GM23338 (cell line): ENCODE results near the gene PDRG1. TPM values are rescaled to one million over a fixed set of nuclear protein-coding genes. Genes with fewer than 3 reads are reported as not detected.
"Not testable (repeated sequence)": the region's sequence is repeated elsewhere in the genome, so short reads cannot be mapped to it uniquely, and the experiment has no call there.

Experiments used
- ATAC-seq: fragments of 200-7000 bp; cut with Tn5 transposase; 3 replicates; pipeline ENCODE4 v1.9.1; 2020
- DNase-seq: peaks from one replicate; pipeline ENCODE4 v3.0.0-alpha.2; 2015; ENCODE audit warnings: low spot score
- H2AFZ ChIP-seq: fragments of 200-600 bp; sonication (generic); 2 replicates; pipeline ENCODE4 v1.8.0; 2016; ENCODE audit warnings: antibody characterized with exemption, mild to moderate bottlenecking, moderate library complexity
- H3F3A ChIP-seq: fragments of 200-600 bp; sonication (generic); replicated peaks from 2 replicates; pipeline ENCODE4 v1.8.0; 2017; ENCODE audit warnings: antibody characterized with exemption, mixed run types, low read depth
- H3K27ac ChIP-seq: fragments of 200-600 bp; sonication (generic); 2 replicates; pipeline ENCODE4 v1.6.1; 2016; ENCODE audit warnings: low read depth
- H3K27me3 ChIP-seq: fragments of 200-600 bp; sonication (generic); 2 replicates; pipeline ENCODE4 v1.8.0; 2016; ENCODE audit warnings: mild to moderate bottlenecking, mixed run types, moderate library complexity; ENCODE audit not compliant: insufficient read depth
- H3K36me3 ChIP-seq: fragments of 200-600 bp; sonication (generic); 2 replicates; pipeline ENCODE4 v1.8.0; 2016; ENCODE audit warnings: mild to moderate bottlenecking; ENCODE audit not compliant: insufficient read depth
- H3K4me1 ChIP-seq: fragments of 200-600 bp; sonication (generic); 2 replicates; pipeline ENCODE4 v1.8.0; 2016; ENCODE audit warnings: mild to moderate bottlenecking, moderate library complexity; ENCODE audit not compliant: insufficient read depth
- H3K4me2 ChIP-seq: fragments of 200-600 bp; sonication (generic); 2 replicates; pipeline ENCODE4 v1.7.1; 2017; ENCODE audit warnings: mixed run types
- H3K4me3 ChIP-seq: fragments of 200-600 bp; sonication (generic); 2 replicates; pipeline ENCODE4 v1.6.1; 2016; ENCODE audit warnings: mixed run types
- H3K79me2 ChIP-seq: fragments of 200-600 bp; sonication (generic); replicated peaks from 2 replicates; pipeline ENCODE4 v1.8.0; 2017; ENCODE audit warnings: mild to moderate bottlenecking; ENCODE audit not compliant: insufficient read depth
- H3K9me2 ChIP-seq: fragments of 200-600 bp; sonication (generic); 2 replicates; pipeline ENCODE4 v1.8.0; 2017; ENCODE audit not compliant: insufficient read depth
- H4K20me1 ChIP-seq: fragments of 200-600 bp; sonication (generic); replicated peaks from 2 replicates; pipeline ENCODE4 v1.8.0; 2017; ENCODE audit warnings: mild to moderate bottlenecking; ENCODE audit not compliant: insufficient read depth
- H3K27ac Mint-ChIP-seq: 2 replicates; pipeline ENCODE4 v1.8.0; 2020; ENCODE audit warnings: inconsistent platforms, mild to moderate bottlenecking, moderate library complexity, mixed read lengths
- H3K27me3 Mint-ChIP-seq: 3 replicates; pipeline ENCODE4 v1.8.0; 2022; ENCODE audit warnings: low read depth, mild to moderate bottlenecking, moderate library complexity, mixed read lengths, inconsistent platforms; ENCODE audit not compliant: insufficient read depth, poor library complexity
- H3K36me3 Mint-ChIP-seq: 3 replicates; pipeline ENCODE4 v1.8.0; 2021; ENCODE audit warnings: low read depth, mild to moderate bottlenecking, inconsistent platforms, moderate library complexity, mixed read lengths
- H3K4me1 Mint-ChIP-seq: 3 replicates; pipeline ENCODE4 v1.8.0; 2020; ENCODE audit warnings: mild to moderate bottlenecking, inconsistent platforms, mixed read lengths
- H3K4me3 Mint-ChIP-seq: 3 replicates; pipeline ENCODE4 v1.8.0; 2021; ENCODE audit warnings: moderate library complexity, mild to moderate bottlenecking, inconsistent platforms, mixed read lengths
- H3K9me3 Mint-ChIP-seq: 3 replicates; pipeline ENCODE4 v1.8.0; 2020; ENCODE audit warnings: moderate library complexity, mild to moderate bottlenecking, inconsistent platforms, mixed read lengths
- CREB1 ChIP-seq: fragments of 250-450 bp; sonication (Bioruptor Pico); IDR thresholded peaks from 2 replicates; pipeline ENCODE4 v1.5.0; 2020; ENCODE audit warnings: low read depth, mild to moderate bottlenecking, moderate library complexity
- EZH2 ChIP-seq: fragments of 200-600 bp; sonication (generic); IDR thresholded peaks from one replicate; pipeline ENCODE4 v1.8.0; 2017; ENCODE audit warnings: antibody characterized with exemption, mild to moderate bottlenecking, low read depth; ENCODE audit not compliant: unreplicated experiment
- EZH2phosphoT487 ChIP-seq: fragments of 200-600 bp; sonication (generic); IDR thresholded peaks from one replicate; pipeline ENCODE4 v1.8.1; 2018; ENCODE audit warnings: antibody characterized with exemption; ENCODE audit not compliant: unreplicated experiment
- NANOG ChIP-seq: IDR thresholded peaks from 2 replicates; pipeline ENCODE4 v1.6.1; 2016; ENCODE audit warnings: antibody characterized with exemption, borderline replicate concordance
- POLR2AphosphoS5 ChIP-seq: IDR thresholded peaks from 2 replicates; pipeline ENCODE4 v1.6.1; 2016; ENCODE audit warnings: antibody characterized with exemption, low read depth
- ZNF114 ChIP-seq: fragments of 250-450 bp; sonication (Bioruptor Pico); IDR thresholded peaks from 2 replicates; pipeline ENCODE4 v1.5.0; 2020; ENCODE audit warnings: mild to moderate bottlenecking, moderate library complexity
- ZNF331 ChIP-seq: fragments of 250-450 bp; sonication (Bioruptor Pico); IDR thresholded peaks from 2 replicates; pipeline ENCODE4 v1.5.0; 2020; ENCODE audit warnings: low read depth, mild to moderate bottlenecking, moderate library complexity
- polyA plus RNA-seq: library from polyadenylated mRNA; unstranded; fragments of >200 nt; fragmentation: Nextera tagmentation; extraction: Ambion mirVana; gene quantifications from 2 replicates; pipeline ENCODE4 v1.2.1, GENCODE V29; 2016
- total RNA-seq: library from RNA; depleted of rRNA; stranded (reverse); fragments of >200 nt; shearing (Covaris generic); gene quantifications from 2 replicates; pipeline ENCODE4 v1.2.3, GENCODE V29; 2014
- TF ChIP-seq, protein P1 (sequence below), 2 experiments: fragments of 200-600 bp in 1 of 2; sonication (generic) in 1 of 2; conservative IDR thresholded peaks; 2 replicates each; pipeline versions ENCODE4 v1.5.1 to v1.6.1; 2016 to 2017; ENCODE audit warnings: antibody characterized with exemption in 2 of 2, low read depth in 2 of 2, mild to moderate bottlenecking in 2 of 2, moderate library complexity in 1 of 2
- TF ChIP-seq, protein P2 (sequence below): IDR thresholded peaks from one replicate; pipeline ENCODE4 v1.6.1; 2018; ENCODE audit warnings: antibody characterized with exemption; ENCODE audit not compliant: unreplicated experiment
- TF ChIP-seq, protein P3 (sequence below): fragments of 250-450 bp; sonication (Bioruptor Pico); IDR thresholded peaks from 2 replicates; pipeline ENCODE4 v1.5.0; 2020; ENCODE audit warnings: mild to moderate bottlenecking, moderate library complexity

Gene PDRG1
- total and polyA plus RNA-seq, 2 experiments from 2014 or later = 10.5 to 27.8 TPM

DNA sequence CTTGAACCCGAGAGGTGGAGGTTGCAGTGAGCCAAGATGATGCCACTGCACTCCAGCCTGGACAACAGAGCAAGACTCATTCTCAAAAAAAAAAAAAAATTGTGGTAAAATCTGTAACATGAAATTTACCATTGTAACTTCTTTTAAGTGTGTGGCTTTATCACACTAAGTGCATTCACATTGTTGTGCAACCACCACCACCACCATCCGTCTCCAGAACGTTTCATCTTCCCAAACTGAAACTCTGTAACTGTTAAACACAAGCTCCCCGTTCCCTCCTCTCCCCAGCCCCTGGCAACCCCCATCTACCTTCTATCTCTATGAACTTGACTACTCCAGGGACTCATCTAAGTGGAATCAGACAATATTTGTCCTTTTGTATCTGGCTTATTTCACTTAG is 29.7 kb downstream of the PDRG1 start:
- TF ChIP-seq ZNF114 (CRISPR knock-in tag) = no peak
- TF ChIP-seq, protein P1, sequence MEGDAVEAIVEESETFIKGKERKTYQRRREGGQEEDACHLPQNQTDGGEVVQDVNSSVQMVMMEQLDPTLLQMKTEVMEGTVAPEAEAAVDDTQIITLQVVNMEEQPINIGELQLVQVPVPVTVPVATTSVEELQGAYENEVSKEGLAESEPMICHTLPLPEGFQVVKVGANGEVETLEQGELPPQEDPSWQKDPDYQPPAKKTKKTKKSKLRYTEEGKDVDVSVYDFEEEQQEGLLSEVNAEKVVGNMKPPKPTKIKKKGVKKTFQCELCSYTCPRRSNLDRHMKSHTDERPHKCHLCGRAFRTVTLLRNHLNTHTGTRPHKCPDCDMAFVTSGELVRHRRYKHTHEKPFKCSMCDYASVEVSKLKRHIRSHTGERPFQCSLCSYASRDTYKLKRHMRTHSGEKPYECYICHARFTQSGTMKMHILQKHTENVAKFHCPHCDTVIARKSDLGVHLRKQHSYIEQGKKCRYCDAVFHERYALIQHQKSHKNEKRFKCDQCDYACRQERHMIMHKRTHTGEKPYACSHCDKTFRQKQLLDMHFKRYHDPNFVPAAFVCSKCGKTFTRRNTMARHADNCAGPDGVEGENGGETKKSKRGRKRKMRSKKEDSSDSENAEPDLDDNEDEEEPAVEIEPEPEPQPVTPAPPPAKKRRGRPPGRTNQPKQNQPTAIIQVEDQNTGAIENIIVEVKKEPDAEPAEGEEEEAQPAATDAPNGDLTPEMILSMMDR (conservative IDR thresholded peaks at IDR 0.05; ENCODE audit: low read depth in 2 of 2) = no peak
- TF ChIP-seq NANOG = no peak
- TF ChIP-seq CREB1 (CRISPR knock-in tag) = no peak
- TF ChIP-seq, protein P2, sequence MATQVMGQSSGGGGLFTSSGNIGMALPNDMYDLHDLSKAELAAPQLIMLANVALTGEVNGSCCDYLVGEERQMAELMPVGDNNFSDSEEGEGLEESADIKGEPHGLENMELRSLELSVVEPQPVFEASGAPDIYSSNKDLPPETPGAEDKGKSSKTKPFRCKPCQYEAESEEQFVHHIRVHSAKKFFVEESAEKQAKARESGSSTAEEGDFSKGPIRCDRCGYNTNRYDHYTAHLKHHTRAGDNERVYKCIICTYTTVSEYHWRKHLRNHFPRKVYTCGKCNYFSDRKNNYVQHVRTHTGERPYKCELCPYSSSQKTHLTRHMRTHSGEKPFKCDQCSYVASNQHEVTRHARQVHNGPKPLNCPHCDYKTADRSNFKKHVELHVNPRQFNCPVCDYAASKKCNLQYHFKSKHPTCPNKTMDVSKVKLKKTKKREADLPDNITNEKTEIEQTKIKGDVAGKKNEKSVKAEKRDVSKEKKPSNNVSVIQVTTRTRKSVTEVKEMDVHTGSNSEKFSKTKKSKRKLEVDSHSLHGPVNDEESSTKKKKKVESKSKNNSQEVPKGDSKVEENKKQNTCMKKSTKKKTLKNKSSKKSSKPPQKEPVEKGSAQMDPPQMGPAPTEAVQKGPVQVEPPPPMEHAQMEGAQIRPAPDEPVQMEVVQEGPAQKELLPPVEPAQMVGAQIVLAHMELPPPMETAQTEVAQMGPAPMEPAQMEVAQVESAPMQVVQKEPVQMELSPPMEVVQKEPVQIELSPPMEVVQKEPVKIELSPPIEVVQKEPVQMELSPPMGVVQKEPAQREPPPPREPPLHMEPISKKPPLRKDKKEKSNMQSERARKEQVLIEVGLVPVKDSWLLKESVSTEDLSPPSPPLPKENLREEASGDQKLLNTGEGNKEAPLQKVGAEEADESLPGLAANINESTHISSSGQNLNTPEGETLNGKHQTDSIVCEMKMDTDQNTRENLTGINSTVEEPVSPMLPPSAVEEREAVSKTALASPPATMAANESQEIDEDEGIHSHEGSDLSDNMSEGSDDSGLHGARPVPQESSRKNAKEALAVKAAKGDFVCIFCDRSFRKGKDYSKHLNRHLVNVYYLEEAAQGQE = no peak
- TF ChIP-seq EZH2phosphoT487 = no peak
- TF ChIP-seq EZH2 = no peak
- TF ChIP-seq POLR2AphosphoS5 = no peak
- TF ChIP-seq ZNF331 = no peak
- TF ChIP-seq, protein P3, sequence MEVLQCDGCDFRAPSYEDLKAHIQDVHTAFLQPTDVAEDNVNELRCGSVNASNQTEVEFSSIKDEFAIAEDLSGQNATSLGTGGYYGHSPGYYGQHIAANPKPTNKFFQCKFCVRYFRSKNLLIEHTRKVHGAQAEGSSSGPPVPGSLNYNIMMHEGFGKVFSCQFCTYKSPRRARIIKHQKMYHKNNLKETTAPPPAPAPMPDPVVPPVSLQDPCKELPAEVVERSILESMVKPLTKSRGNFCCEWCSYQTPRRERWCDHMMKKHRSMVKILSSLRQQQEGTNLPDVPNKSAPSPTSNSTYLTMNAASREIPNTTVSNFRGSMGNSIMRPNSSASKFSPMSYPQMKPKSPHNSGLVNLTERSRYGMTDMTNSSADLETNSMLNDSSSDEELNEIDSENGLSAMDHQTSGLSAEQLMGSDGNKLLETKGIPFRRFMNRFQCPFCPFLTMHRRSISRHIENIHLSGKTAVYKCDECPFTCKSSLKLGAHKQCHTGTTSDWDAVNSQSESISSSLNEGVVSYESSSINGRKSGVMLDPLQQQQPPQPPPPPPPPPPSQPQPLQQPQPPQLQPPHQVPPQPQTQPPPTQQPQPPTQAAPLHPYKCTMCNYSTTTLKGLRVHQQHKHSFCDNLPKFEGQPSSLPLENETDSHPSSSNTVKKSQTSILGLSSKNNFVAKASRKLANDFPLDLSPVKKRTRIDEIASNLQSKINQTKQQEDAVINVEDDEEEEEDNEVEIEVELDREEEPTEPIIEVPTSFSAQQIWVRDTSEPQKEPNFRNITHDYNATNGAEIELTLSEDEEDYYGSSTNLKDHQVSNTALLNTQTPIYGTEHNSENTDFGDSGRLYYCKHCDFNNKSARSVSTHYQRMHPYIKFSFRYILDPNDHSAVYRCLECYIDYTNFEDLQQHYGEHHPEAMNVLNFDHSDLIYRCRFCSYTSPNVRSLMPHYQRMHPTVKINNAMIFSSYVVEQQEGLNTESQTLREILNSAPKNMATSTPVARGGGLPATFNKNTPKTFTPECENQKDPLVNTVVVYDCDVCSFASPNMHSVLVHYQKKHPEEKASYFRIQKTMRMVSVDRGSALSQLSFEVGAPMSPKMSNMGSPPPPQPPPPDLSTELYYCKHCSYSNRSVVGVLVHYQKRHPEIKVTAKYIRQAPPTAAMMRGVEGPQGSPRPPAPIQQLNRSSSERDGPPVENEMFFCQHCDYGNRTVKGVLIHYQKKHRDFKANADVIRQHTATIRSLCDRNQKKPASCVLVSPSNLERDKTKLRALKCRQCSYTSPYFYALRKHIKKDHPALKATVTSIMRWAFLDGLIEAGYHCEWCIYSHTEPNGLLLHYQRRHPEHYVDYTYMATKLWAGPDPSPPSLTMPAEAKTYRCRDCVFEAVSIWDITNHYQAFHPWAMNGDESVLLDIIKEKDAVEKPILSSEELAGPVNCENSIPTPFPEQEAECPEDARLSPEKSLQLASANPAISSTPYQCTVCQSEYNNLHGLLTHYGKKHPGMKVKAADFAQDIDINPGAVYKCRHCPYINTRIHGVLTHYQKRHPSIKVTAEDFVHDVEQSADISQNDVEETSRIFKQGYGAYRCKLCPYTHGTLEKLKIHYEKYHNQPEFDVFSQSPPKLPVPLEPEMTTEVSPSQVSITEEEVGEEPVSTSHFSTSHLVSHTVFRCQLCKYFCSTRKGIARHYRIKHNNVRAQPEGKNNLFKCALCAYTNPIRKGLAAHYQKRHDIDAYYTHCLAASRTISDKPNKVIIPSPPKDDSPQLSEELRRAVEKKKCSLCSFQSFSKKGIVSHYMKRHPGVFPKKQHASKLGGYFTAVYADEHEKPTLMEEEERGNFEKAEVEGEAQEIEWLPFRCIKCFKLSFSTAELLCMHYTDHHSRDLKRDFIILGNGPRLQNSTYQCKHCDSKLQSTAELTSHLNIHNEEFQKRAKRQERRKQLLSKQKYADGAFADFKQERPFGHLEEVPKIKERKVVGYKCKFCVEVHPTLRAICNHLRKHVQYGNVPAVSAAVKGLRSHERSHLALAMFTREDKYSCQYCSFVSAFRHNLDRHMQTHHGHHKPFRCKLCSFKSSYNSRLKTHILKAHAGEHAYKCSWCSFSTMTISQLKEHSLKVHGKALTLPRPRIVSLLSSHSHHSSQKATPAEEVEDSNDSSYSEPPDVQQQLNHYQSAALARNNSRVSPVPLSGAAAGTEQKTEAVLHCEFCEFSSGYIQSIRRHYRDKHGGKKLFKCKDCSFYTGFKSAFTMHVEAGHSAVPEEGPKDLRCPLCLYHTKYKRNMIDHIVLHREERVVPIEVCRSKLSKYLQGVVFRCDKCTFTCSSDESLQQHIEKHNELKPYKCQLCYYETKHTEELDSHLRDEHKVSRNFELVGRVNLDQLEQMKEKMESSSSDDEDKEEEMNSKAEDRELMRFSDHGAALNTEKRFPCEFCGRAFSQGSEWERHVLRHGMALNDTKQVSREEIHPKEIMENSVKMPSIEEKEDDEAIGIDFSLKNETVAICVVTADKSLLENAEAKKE (CRISPR knock-in tag) = no peak
- no peaks in the 10 kb centered on the region for H3K9me2 ChIP-seq
- no peaks in the 10 kb centered on the region for H3K27me3 ChIP-seq

DNA sequence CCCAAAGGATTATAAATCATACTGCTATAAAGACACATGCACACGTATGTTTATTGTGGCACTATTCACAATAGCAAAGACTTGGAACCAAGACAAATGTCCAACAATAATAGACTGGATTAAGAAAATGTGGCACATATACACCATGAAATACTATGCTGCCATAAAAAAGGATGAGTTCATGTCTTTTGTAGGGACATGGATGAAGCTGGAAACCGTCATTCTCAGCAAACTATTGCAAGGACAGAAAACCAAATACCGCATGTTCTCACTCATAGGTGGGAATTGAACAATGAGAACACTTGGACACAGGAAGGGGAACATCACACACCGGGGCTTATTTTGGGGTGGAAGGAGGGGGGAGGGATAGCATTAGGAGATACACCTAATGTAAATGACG is 30.4 kb downstream of the PDRG1 start:
- not testable (repeated sequence) for ATAC-seq, H3K36me3 ChIP-seq, H2AFZ ChIP-seq, H3F3A ChIP-seq, H3K4me3 ChIP-seq, H3K9me2 ChIP-seq, H3K4me3 Mint-ChIP-seq, H4K20me1 ChIP-seq, H3K27ac Mint-ChIP-seq, H3K79me2 ChIP-seq, H3K27me3 ChIP-seq, H3K36me3 Mint-ChIP-seq, H3K4me2 ChIP-seq, DNase-seq, H3K27ac ChIP-seq
- peaks cover 76% of the 10 kb centered on the region for H3K9me3 Mint-ChIP-seq
- peaks cover 31% of the 10 kb centered on the region for H3K27me3 Mint-ChIP-seq
- H3K4me1 ChIP-seq = peaks cover 14% of the 10 kb centered on the region
- H3K4me1 Mint-ChIP-seq = peaks cover 31% of the 10 kb centered on the region

More for the DNA sequence above, 29.7 kb downstream of the PDRG1 start:
- H3K79me2 ChIP-seq = no peaks in the 10 kb centered on the region
- H3K4me3 ChIP-seq = no peak overlapping the region
- H2AFZ ChIP-seq = no peak overlapping the region
- Mint-ChIP-seq H3K9me3 (peaks cover 75% of the 10 kb centered on the region), H3K4me1 (peaks cover 31% of the 10 kb centered on the region), H3K27ac (no peak overlapping the region), H3K27me3 (peaks cover 31% of the 10 kb centered on the region), H3K4me3 (no peak overlapping the region), H3K36me3 (no peaks in the 10 kb centered on the region; the same call in 2 of the 3 replicates)
- ATAC-seq (no peak), DNase-seq (no peak)
- no peak overlapping the region for H3K27ac ChIP-seq
- H3K36me3 ChIP-seq = no peaks in the 10 kb centered on the region
- H3K4me2 ChIP-seq = no peak overlapping the region
- peaks cover 14% of the 10 kb centered on the region for H3K4me1 ChIP-seq
- H4K20me1 ChIP-seq = no peaks in the 10 kb centered on the region
- no peaks in the 10 kb centered on the region for H3F3A ChIP-seq
